ENCODE data around the gene HSPB8. TPM values are rescaled to one million over a fixed set of nuclear protein-coding genes. Genes with fewer than 3 reads are reported as not detected.

Gene HSPB8
- total and polyA plus RNA-seq, 4 donors, result 0.56 to 1.8 (median 1.1) TPM

DNA sequence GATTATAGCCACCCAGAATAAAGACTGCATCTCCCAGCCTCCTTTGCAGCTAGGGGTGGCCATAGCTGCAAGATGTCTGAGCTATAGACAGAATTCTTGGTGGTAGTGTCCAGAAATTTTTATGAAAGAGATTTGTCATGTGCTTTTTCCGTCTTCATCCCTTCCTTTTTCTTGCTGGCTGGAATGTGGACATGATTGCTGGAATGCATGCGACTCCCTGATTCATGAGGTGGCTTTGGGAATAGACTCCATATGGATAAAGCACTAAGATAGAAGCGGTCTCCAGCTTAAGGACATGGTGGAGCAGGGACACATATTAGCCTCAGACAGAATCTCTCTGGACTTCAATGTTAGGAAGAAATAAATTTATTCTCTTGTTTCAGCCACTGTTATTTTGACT is 10.0 kb upstream of the HSPB8 start (continued):
- TF ChIP-seq EGR1 (IDR thresholded peaks at IDR 0.05; ENCODE audit: low read depth in 2 of 2), result no peak
- no peak for TF ChIP-seq YY1 (IDR thresholded peaks at IDR 0.05)

DNA sequence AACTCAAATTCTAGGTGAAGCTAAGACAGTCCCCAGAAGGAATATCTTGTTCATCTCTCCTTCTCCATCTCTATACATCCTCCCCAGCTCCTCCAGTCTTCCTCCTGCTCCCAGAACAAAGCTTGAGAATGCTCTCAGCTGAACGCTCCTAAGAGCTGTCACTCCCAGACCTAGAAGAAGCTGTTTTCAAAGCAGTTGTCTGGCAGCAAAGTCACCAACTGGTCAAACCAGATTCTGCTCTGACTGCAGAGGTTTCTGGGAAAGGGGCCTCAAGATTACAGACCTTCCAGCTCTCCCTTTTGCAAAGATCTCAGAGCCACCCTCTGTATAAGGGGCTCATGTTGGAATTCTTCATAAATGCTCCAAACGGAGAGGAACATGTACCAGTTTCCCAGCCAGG is 9.6 kb upstream of the HSPB8 start:
- no peaks in the 10 kb centered on the region for H3K4me1 ChIP-seq (ENCODE audit: control insufficient read depth in 4 of 4, insufficient read depth in 4 of 4, low read length in 3 of 4)
- no peak overlapping the region for H3K4me3 ChIP-seq (ENCODE audit: low read depth in 1 of 3, low read length in 3 of 3)
- no peak overlapping the region for H3K9ac ChIP-seq (ENCODE audit: low read depth in 1 of 2, low read length in 2 of 2)
- no peak for DNase-seq (ENCODE audit: low spot score)
- no peaks in the 10 kb centered on the region for H3K36me3 ChIP-seq (ENCODE audit: control insufficient read depth in 4 of 4, insufficient read depth in 3 of 4, low read depth in 1 of 4, low read length in 3 of 4)
- WGBS, result 50% methylated on average over 2 of the region's 2 CpGs
- H3K9me3 ChIP-seq (ENCODE audit: control insufficient read depth in 4 of 4, low read length in 3 of 4), result no peaks in the 10 kb centered on the region
- no peak overlapping the region for H3K27ac ChIP-seq (ENCODE audit: low read depth in 1 of 2, low read length in 2 of 2)
- TF ChIP-seq, protein P1, sequence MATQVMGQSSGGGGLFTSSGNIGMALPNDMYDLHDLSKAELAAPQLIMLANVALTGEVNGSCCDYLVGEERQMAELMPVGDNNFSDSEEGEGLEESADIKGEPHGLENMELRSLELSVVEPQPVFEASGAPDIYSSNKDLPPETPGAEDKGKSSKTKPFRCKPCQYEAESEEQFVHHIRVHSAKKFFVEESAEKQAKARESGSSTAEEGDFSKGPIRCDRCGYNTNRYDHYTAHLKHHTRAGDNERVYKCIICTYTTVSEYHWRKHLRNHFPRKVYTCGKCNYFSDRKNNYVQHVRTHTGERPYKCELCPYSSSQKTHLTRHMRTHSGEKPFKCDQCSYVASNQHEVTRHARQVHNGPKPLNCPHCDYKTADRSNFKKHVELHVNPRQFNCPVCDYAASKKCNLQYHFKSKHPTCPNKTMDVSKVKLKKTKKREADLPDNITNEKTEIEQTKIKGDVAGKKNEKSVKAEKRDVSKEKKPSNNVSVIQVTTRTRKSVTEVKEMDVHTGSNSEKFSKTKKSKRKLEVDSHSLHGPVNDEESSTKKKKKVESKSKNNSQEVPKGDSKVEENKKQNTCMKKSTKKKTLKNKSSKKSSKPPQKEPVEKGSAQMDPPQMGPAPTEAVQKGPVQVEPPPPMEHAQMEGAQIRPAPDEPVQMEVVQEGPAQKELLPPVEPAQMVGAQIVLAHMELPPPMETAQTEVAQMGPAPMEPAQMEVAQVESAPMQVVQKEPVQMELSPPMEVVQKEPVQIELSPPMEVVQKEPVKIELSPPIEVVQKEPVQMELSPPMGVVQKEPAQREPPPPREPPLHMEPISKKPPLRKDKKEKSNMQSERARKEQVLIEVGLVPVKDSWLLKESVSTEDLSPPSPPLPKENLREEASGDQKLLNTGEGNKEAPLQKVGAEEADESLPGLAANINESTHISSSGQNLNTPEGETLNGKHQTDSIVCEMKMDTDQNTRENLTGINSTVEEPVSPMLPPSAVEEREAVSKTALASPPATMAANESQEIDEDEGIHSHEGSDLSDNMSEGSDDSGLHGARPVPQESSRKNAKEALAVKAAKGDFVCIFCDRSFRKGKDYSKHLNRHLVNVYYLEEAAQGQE (IDR thresholded peaks at IDR 0.05), result no peak
- TF ChIP-seq RXRA (IDR thresholded peaks at IDR 0.05) (no peak), RAD21 (IDR thresholded peaks at IDR 0.05) (no peak), TAF1 (conservative IDR thresholded peaks at IDR 0.05) (no peak), GABPA (IDR thresholded peaks at IDR 0.05 in 1 of 2, conservative IDR thresholded peaks at IDR 0.05 in 1 of 2) (no peak), JUND (IDR thresholded peaks at IDR 0.05) (no peak), FOXA1 (IDR thresholded peaks at IDR 0.05) (no peak), NR2F2 (IDR thresholded peaks at IDR 0.05) (no peak), HNF4A (conservative IDR thresholded peaks at IDR 0.05) (no peak), HNF4G (IDR thresholded peaks at IDR 0.05) (no peak), EGR1 (IDR thresholded peaks at IDR 0.05; ENCODE audit: low read depth in 2 of 2) (no peak), YY1 (IDR thresholded peaks at IDR 0.05) (no peak), FOXA2 (IDR thresholded peaks at IDR 0.05) (no peak), SP1 (IDR thresholded peaks at IDR 0.05) (no peak)
- TF ChIP-seq, protein P2, sequence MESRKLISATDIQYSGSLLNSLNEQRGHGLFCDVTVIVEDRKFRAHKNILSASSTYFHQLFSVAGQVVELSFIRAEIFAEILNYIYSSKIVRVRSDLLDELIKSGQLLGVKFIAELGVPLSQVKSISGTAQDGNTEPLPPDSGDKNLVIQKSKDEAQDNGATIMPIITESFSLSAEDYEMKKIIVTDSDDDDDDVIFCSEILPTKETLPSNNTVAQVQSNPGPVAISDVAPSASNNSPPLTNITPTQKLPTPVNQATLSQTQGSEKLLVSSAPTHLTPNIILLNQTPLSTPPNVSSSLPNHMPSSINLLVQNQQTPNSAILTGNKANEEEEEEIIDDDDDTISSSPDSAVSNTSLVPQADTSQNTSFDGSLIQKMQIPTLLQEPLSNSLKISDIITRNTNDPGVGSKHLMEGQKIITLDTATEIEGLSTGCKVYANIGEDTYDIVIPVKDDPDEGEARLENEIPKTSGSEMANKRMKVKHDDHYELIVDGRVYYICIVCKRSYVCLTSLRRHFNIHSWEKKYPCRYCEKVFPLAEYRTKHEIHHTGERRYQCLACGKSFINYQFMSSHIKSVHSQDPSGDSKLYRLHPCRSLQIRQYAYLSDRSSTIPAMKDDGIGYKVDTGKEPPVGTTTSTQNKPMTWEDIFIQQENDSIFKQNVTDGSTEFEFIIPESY (IDR thresholded peaks at IDR 0.05), result no peak
- TF ChIP-seq, protein P3, sequence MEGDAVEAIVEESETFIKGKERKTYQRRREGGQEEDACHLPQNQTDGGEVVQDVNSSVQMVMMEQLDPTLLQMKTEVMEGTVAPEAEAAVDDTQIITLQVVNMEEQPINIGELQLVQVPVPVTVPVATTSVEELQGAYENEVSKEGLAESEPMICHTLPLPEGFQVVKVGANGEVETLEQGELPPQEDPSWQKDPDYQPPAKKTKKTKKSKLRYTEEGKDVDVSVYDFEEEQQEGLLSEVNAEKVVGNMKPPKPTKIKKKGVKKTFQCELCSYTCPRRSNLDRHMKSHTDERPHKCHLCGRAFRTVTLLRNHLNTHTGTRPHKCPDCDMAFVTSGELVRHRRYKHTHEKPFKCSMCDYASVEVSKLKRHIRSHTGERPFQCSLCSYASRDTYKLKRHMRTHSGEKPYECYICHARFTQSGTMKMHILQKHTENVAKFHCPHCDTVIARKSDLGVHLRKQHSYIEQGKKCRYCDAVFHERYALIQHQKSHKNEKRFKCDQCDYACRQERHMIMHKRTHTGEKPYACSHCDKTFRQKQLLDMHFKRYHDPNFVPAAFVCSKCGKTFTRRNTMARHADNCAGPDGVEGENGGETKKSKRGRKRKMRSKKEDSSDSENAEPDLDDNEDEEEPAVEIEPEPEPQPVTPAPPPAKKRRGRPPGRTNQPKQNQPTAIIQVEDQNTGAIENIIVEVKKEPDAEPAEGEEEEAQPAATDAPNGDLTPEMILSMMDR (IDR thresholded peaks at IDR 0.05; ENCODE audit: low read depth, low read length, missing input control), result no peak
- TF ChIP-seq, protein P4, sequence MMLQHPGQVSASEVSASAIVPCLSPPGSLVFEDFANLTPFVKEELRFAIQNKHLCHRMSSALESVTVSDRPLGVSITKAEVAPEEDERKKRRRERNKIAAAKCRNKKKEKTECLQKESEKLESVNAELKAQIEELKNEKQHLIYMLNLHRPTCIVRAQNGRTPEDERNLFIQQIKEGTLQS (IDR thresholded peaks at IDR 0.05), result no peak
- TF ChIP-seq, protein P5, sequence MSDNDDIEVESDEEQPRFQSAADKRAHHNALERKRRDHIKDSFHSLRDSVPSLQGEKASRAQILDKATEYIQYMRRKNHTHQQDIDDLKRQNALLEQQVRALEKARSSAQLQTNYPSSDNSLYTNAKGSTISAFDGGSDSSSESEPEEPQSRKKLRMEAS (IDR thresholded peaks at IDR 0.05), result no peak
- peaks cover 0 to 7% (median 0%) of the 10 kb centered on the region in 4 donors for H3K27me3 ChIP-seq (ENCODE audit: control insufficient read depth in 4 of 4, insufficient read depth in 4 of 4, low read length in 3 of 4)

Measured in liver (tissue), 9 donors.